ENCODE data around the gene RASAL2.

RASAL2 gene

DNA sequence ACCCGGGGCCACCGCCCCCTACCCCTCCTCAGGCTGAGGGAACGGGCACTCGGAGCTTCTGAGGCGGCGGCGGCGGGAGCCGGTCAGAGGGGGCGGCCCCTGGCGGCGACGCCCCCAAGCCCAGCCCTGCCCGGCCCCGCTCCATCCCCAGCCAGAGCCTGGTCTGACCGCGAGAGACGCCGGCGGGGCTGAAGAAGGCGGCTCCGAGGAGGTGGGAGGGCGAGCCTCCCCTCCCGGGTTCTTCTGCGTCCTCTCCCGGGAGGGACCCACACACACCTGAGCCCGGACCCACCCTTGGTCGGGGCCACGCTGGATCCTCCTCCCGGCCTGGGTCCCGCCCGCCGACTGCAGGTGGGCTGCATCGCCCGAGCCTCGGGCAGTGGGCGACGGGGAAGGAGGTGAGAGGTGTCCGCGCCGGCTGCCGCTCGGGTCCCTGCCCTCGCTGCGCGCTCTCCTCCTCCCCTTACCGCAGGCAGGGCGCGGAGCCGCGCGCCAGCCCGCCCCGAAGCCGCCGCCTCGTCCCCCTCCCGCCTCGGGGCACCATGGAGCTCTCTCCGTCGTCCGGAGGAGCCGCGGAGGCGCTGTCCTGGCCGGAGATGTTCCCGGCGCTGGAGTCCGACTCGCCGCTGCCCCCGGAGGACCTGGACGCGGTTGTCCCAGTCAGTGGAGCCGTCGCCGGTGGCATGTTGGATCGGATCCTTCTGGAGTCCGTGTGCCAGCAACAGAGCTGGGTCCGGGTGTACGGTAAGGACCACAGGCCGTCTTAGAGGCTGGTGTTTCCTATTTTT, at the start of gene RASAL2:
Gene RASAL2, plus strand, starts transcription at position 154 of the 788 bp plus-strand sequence. Its CDS starts 389 bp downstream, at position 543.
- peak; percentile 61 for DNase-seq

DNA sequence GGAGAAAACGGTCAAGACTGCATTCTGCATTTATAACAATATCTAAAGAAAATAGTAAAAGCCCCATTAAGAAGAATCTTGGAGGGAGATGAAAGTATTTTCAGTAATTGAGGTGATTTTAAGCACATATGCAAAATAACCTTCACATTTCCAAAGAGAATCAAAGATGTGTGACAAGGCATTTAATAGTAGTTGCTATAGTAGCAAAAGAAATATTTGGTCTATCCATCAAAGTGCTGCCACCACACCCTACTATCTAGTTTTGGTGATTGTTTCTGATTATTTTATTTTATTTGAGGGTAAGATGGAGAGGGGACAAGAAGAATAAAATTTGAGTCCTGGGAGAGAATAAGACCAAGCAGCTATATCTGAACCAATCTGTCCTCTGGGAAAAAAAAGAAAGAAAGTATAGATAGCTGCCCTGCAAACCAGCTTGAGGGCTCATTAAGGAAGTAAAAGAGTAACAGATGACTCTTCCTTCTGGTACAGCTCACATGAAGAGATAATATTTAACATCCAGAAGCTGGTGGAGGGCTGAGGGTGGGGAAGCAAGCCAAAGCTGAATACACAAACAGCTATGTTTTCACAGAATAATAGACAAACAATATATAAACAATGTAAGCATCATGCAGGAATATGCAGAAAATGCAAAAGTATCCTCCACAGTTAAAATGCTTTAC, 47.2 kb upstream of the RASAL2 start:
- no peak for DNase-seq

- no peak for DNase-seq
These were observed 46.4 kb upstream of the RASAL2 start for GRCh38 chr1:178047403-178048093.

DNA sequence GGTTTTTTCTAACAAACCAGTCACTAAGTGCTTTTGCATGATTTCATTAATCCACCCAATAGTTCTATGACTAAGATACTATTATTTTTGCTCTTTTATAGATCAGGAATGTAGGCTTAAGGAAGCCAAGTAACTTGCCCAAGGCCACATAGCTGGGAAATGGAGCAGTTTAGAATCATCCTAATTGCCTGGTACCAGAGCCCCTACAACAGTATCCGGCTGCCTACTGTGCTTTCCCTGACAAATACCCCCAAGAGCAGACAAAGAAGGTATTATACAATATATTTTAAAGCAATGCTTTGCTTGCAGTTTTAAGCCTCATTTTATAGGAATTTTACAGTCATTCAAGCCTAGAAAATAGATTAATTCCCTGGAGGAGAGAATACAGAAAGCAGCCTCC, 45.5 kb upstream of the RASAL2 start:
- DNase-seq, result no peak

GRCh38 chr1:178048883-178049282, 45.0 kb upstream of the RASAL2 start:
- no peak for DNase-seq

- no peak for DNase-seq
These were observed 43.8 kb upstream of the RASAL2 start for GRCh38 chr1:178050084-178050483.

- DNase-seq, result peak; percentile 5
These were observed 42.8 kb upstream of the RASAL2 start for GRCh38 chr1:178051071-178051470.

DNA sequence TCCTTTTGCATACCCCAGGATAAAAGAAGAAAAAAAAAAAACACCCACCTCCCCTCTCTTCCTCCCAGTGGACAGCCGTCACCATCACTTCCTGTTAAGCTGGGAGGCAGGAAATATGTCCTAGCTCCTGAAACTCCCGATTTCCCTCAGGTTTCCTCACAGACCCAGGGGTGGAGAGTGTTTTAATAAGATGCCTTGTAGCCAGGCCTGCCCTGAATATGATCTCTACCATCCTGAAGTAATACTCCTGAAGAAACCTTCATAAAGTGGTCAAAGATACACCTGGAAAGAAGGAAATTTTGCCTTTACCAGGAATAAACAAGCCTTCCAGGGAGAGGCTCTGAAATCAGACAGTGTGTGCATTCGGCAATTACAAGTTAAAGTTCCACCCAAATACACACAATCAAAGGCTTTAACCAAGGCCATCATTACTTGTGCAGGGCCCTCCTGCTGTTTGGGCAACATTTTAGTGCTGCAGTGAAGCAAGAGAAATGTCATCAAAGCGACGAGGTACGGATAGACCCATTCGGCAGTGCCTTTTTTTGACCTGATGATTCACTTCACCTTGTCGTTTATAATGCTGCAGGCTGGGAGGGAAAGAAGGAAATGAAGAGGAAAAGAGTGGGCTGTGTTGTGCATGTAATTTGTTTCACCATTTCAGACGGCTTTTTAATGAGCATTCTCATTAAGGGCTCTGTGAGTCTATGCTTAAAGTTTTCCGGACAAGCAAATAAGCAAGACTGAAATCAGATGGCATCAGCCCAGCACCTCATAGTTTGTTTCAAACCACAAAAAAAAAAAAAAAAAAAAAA, 41.0 kb upstream of the RASAL2 start:
- no peak for DNase-seq

- DNase-seq, result peak; percentile 76
These were observed 38.8 kb upstream of the RASAL2 start for GRCh38 chr1:178055093-178055492.

DNA sequence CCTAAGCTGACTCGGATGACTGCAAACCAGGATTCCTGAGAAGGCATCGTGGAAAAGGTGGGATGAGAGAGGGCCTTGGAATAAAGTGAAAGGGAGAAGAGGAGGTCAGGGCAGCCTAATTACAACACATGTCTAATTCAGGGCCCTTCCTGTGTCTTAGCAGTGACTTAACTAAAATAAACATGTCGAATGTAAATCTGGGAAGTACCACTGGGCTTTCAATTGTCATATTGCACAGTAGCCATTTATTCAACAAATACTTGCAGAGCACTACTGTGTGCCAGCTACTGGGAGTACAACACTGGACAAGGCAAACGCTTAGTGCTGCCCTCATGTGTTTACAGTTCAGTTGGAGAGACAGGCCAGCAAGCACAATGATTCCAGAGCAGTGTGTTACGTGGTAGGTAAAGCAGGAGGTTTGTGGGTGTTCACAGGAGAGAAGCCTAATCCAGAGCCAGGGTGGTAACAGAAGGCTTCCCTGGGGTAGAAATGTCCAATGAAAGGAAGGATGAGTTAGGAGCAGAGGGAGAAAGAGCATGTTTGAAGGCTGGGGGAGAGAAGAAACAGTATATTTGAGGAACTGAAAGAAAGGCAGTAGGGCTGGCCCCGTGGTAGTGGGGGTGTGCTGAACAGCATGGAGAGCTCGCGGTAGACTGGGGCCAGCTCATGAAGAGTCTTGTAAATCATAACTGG, 38.0 kb upstream of the RASAL2 start:
- peak; percentile 43 for DNase-seq

GRCh38 chr1:178057141-178057765, 36.7 kb upstream of the RASAL2 start:
- no peak for DNase-seq

DNA sequence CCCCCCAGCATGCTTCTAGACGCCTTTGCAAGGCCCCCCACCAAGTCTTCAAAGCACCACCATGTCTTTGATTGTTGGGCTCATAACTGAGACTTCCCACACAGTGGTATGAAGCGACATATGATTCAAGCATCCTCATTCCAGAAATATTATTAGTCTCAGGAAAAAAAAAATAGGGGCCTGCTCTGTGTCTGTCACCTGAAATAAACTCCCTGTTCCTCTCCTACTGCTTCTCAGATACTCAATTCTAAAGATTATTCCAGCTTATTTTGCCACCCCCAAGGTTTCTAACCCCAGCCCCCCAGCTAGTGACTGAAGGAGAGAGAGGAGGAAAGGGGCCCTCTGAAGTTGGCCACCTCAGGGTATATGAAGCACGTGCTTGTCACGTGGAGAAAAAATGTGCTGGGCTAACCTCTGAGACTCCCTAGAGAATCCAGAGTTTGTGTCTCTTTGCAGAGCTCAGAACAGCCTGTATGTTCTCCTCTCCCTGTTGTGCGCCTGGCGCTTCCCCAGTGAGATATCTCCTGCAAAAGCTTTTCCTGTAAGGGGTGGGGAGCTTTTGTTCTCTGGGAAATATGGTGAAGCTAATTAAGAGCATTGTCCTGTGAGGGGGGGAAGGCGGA, 35.9 kb upstream of the RASAL2 start:
- DNase-seq, result peak; percentile 9

GRCh38 chr1:178060789-178061556, 32.9 kb upstream of the RASAL2 start:
- no peak for DNase-seq

GRCh38 chr1:178061620-178062019, 32.3 kb upstream of the RASAL2 start:
- DNase-seq, result no peak

- DNase-seq, result no peak
These were observed 29.6 kb upstream of the RASAL2 start for GRCh38 chr1:178064191-178064821.

DNA sequence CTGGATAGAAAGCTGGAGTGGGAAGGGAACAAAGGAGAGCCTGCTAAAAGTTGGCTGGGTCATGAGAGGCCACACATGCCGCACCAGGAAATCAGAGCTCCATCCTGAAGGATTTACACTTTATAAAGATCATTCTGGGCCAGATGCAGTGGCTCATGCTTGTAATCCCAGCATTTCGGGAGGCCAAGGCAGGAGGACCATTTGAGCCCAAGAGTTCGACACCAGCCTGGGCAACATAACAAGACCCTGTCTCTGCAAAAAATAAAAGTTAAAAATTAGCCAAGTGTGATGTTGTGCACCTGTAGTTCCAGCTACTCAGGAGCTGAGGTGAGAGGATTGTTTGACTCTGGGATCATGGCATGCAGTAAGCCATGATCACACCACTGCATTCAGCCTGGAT, 28.7 kb upstream of the RASAL2 start:
- DNase-seq, result no peak

- DNase-seq, result no peak
These were observed 27.5 kb upstream of the RASAL2 start for GRCh38 chr1:178066296-178066907.

DNA sequence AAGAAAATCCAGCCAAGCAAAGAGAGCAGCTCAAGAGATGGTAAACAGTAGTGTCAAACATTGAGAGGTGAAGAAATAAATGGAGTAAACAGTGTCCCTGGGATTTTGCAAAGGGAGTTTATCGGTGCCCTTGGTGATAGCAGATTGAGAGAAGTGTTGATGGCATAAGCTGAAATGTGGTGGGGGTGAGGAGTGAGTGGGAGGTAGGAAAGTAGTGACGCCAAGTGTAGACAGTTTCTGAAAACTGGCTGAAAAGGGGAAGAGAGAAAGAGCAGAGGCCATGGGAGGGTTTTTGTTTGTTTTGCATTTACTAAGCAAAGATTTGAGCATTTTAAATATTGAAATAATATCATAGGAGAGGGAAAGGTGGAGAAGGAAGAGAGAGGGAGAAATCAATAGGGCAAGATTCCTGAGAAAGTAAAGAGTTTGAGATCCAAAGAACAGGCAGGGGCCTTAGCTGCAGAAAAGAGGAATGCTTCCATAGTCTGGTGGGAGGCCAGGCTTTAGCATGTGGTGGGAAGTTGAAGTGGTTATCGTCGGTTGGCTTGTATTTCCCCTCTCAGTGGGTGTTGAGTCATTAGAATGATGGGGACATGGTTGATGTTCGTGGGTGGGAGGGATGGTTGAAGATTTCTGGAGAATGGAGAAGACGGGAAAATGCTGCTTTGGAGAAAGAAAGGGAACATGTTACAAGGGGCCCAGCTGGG, 26.8 kb upstream of the RASAL2 start:
- peak; percentile 32 for DNase-seq

GRCh38 chr1:178071811-178072210, 22.1 kb upstream of the RASAL2 start:
- no peak for DNase-seq
